BE2C (cell line): ENCODE measurements around the gene CDKN2B-AS1.
A peak's percentile ranks its signal among the peaks of the same experiment; 100 is the strongest.

ENCODE experiments used
- DNase-seq: peaks from one replicate; pipeline ENCODE4 v3.0.0-alpha.2; 2020
- H3K27me3 ChIP-seq: fragments of 250-450 bp; sonication (Bioruptor Pico); 2 replicates; pipeline ENCODE4 v1.5.1; 2020; ENCODE audit warnings: mild to moderate bottlenecking
- H3K36me3 ChIP-seq: fragments of 250-450 bp; sonication (Bioruptor Pico); 2 replicates; pipeline ENCODE4 v1.5.1; 2020; ENCODE audit warnings: mild to moderate bottlenecking
- H3K4me1 ChIP-seq: fragments of 250-450 bp; sonication (Bioruptor Pico); 2 replicates; pipeline ENCODE4 v1.5.1; 2020
- H3K4me3 ChIP-seq: 2 replicates; pipeline ENCODE4 v1.5.1; 2011; ENCODE audit warnings: low read depth, low read length
- H3K9me3 ChIP-seq: fragments of 250-450 bp; sonication (Bioruptor Pico); 2 replicates; pipeline ENCODE4 v1.5.1; 2020
- CTCF ChIP-seq: IDR thresholded peaks from 2 replicates; pipeline ENCODE4 v1.5.1; 2012; ENCODE audit warnings: mild to moderate bottlenecking, low read depth, low read length

Gene CDKN2B-AS1

GRCh38 chr9:21969011-21969940 is 25.3 kb upstream of the CDKN2B-AS1 start:
- Histone ChIP-seq H3K9me3 (0 out of 2 replicates have a peak, but pooled peaks cover 7% of the 10 kb centered on the region), H3K4me1 (peaks cover 3% of the 10 kb centered on the region), H3K27me3 (peaks cover 7% of the 10 kb centered on the region; the same call in 1 of the 2 replicates), H3K36me3 (peaks cover 44% of the 10 kb centered on the region), H3K4me3 (no peak overlapping the region)
- TF ChIP-seq CTCF: no peak
- DNase-seq: no peak

- TF ChIP-seq CTCF: no peak
- Histone ChIP-seq H3K4me1 (peaks cover 3% of the 10 kb centered on the region), H3K36me3 (peaks cover 42% of the 10 kb centered on the region), H3K4me3 (no peak overlapping the region), H3K27me3 (0 out of 2 replicates have a peak, but pooled peaks cover 5% of the 10 kb centered on the region), H3K9me3 (0 out of 2 replicates have a peak, but pooled peaks cover 4% of the 10 kb centered on the region)
- DNase-seq: no peak
These were observed 24.4 kb upstream of the CDKN2B-AS1 start for GRCh38 chr9:21969951-21970799.

- H3K27me3 ChIP-seq: no peaks in the 10 kb centered on the region
- no peak for TF ChIP-seq CTCF
- no peaks in the 10 kb centered on the region for H3K9me3 ChIP-seq
- no peak for DNase-seq
- no peak overlapping the region for H3K4me3 ChIP-seq
- H3K36me3 ChIP-seq: peaks cover 40% of the 10 kb centered on the region
- H3K4me1 ChIP-seq: no peaks in the 10 kb centered on the region
These were observed 23.6 kb upstream of the CDKN2B-AS1 start for GRCh38 chr9:21970800-21971640.

- H3K27me3 ChIP-seq: no peaks in the 10 kb centered on the region
These were observed 22.2 kb upstream of the CDKN2B-AS1 start for GRCh38 chr9:21972361-21972760.

GRCh38 chr9:21974343-21974721 is 20.3 kb upstream of the CDKN2B-AS1 start:
- Histone ChIP-seq H3K36me3 (peaks cover 17% of the 10 kb centered on the region), H3K9me3 (no peaks in the 10 kb centered on the region), H3K4me1 (no peaks in the 10 kb centered on the region), H3K4me3 (peak overlapping the region; percentile 76), H3K27me3 (no peaks in the 10 kb centered on the region)
- DNase-seq: peak; percentile 32
- no peak for TF ChIP-seq CTCF

More at GRCh38 chr9:21972361-21972760, 22.2 kb upstream of the CDKN2B-AS1 start:
- H3K4me3 ChIP-seq: no peak overlapping the region; the same call in 1 of the 2 replicates
- H3K36me3 ChIP-seq: peaks cover 33% of the 10 kb centered on the region
- no peak for DNase-seq
- H3K9me3 ChIP-seq: no peaks in the 10 kb centered on the region
- no peaks in the 10 kb centered on the region for H3K4me1 ChIP-seq
- no peak for TF ChIP-seq CTCF
